ENCODE measurements around the gene GJB5. TPM values are rescaled to one million over a fixed set of nuclear protein-coding genes. Genes with fewer than 3 reads are reported as not detected.

Gene GJB5
- total RNA-seq: not detected

DNA sequence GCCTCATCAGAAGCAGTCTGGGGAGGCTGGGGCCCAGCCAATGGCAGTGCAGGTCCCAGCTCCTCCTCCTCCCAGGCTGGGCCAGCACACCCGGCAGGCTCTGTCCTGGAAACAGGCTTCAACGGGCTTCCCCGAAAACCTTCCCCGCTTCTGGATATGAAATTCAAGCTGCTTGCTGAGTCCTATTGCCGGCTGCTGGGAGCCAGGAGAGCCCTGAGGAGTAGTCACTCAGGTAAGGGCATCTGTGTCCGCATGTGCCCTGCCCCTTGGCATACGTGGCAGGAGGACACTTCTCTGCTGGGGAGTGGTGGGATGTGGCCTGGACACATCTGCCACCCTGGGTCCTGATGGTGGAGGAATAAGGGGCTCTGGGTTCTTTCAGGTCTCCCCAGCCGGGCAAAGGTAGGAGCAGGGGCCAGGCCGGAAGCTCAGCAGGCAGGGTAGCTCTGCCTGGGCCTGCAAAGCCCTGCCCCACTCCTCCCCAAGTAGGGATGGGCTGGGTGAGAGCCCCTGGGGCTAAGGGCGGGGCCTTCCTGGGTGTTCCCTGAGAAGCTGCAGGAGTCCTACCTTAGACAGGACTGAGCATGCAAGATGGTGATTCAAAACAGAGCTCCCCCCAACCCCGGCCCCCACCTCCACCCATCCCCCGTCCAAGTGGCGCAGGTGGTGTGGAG is at the start of gene GJB5:
GJB5 (plus strand) TSS at position 84 of the 674 bp plus-strand sequence. CDS start 2,284 bp downstream, outside the sequence.
- POLR2A ChIA-PET: no interaction called here
- Mint-ChIP-seq H3K27ac (no peak within 1 kb of the TSS), H3K36me3 (no peaks in the 10 kb centered on the region), H3K4me3 (no peak within 1 kb of the TSS), H3K27me3 (no peaks in the 10 kb centered on the region), H3K9me3 (no peaks in the 10 kb centered on the region), H3K4me1 (no peaks in the 10 kb centered on the region)
- no peak for DNase-seq
- no peak for ATAC-seq (ENCODE audit: low read depth)

DNA sequence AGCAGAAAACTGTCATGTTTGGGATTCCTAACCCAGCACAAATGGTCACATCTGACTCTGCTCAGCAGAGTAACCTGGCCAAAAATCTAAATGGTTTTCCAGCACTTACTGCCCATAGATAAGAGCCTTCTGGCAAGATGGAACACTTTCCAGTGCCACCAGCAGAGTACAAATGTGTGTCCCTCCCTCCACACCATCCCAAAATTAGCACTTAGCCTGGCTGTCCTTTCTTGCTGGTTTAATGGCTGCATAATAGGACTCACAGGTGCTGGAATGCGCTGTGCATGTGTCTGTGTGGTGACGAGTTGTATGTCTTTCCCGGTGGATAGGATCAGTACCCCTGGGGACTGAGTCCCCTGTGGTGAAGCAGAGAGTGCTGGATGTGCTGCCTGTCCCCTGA is 49.8 kb upstream of the GJB5 start:
- no peak for DNase-seq
- no peak overlapping the region for H3K27ac Mint-ChIP-seq
- no peaks in the 10 kb centered on the region for H3K4me1 Mint-ChIP-seq
- no peaks in the 10 kb centered on the region for H3K9me3 Mint-ChIP-seq
- POLR2A ChIA-PET: no interaction called here
- no peak overlapping the region for H3K4me3 Mint-ChIP-seq
- no peak for ATAC-seq (ENCODE audit: low read depth)
- no peaks in the 10 kb centered on the region for H3K36me3 Mint-ChIP-seq
- H3K27me3 Mint-ChIP-seq: peaks cover 5% of the 10 kb centered on the region

- no peaks in the 10 kb centered on the region for H3K4me1 Mint-ChIP-seq
- H3K27me3 Mint-ChIP-seq: peaks cover 2% of the 10 kb centered on the region
- no peak overlapping the region for H3K4me3 Mint-ChIP-seq
- DNase-seq (no peak), ATAC-seq (ENCODE audit: low read depth) (no peak)
- H3K36me3 Mint-ChIP-seq: no peaks in the 10 kb centered on the region
- POLR2A ChIA-PET: no interaction called here
- H3K9me3 Mint-ChIP-seq: no peaks in the 10 kb centered on the region
- H3K27ac Mint-ChIP-seq: no peak overlapping the region
Measured at GRCh38 chr1:34708106-34708505, 46.7 kb upstream of the GJB5 start.

- Mint-ChIP-seq H3K4me1 (no peaks in the 10 kb centered on the region), H3K9me3 (no peaks in the 10 kb centered on the region), H3K4me3 (no peak overlapping the region), H3K27me3 (peaks cover 2% of the 10 kb centered on the region), H3K27ac (no peak overlapping the region), H3K36me3 (no peaks in the 10 kb centered on the region)
- POLR2A ChIA-PET: no interaction called here
- DNase-seq (no peak), ATAC-seq (ENCODE audit: low read depth) (no peak)
Measured at GRCh38 chr1:34709547-34709946, 45.3 kb upstream of the GJB5 start.

DNA sequence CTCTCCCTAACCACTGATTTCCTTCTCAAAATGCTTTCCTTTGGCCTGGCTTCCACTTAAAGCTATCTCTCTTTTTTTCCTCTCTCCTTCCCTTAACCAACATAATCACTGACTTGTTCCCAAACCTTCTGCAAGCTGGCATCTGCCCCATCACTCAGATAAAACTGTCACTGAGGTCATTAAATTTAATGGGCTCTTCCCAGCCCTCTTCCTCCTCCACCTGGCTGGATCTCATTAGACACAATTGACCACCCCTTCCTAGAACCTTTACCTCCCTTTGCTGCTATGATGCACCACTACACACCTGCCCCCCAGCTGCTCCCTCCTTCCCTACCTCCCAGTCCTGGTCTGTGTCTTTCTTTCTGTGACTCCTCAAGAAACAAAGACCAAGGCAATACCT is 44.0 kb upstream of the GJB5 start:
- ATAC-seq (ENCODE audit: low read depth) (no peak), DNase-seq (no peak)
- H3K4me1 Mint-ChIP-seq: no peaks in the 10 kb centered on the region
- H3K27me3 Mint-ChIP-seq: peaks cover 2% of the 10 kb centered on the region
- no peak overlapping the region for H3K4me3 Mint-ChIP-seq
- POLR2A ChIA-PET: no interaction called here
- no peaks in the 10 kb centered on the region for H3K9me3 Mint-ChIP-seq
- H3K36me3 Mint-ChIP-seq: no peaks in the 10 kb centered on the region
- H3K27ac Mint-ChIP-seq: no peak overlapping the region

DNA sequence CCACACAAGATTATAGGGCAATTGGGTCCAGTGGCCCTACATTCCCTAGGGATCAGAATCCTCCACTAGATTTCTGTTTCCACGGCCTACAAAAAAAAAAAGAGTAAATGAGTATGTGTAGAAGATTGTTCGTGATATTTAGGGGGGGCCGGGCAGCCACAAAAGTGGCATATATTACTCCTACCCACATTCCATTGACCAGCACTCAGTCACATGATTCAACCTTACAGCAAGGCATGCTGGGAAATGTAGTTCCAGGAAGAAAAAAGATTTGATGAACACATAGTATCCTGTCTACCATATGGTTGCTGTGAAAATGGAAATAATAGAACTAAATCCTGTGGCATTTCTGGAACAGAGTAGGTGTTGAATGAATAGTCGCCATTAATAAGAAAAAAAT is 43.4 kb upstream of the GJB5 start:
- POLR2A ChIA-PET: no interaction called here
- H3K4me1 Mint-ChIP-seq: no peaks in the 10 kb centered on the region
- no peaks in the 10 kb centered on the region for H3K9me3 Mint-ChIP-seq
- no peak overlapping the region for H3K27ac Mint-ChIP-seq
- H3K36me3 Mint-ChIP-seq: no peaks in the 10 kb centered on the region
- H3K27me3 Mint-ChIP-seq: peaks cover 3% of the 10 kb centered on the region
- H3K4me3 Mint-ChIP-seq: no peak overlapping the region
- DNase-seq: no peak
- no peak for ATAC-seq (ENCODE audit: low read depth)

DNA sequence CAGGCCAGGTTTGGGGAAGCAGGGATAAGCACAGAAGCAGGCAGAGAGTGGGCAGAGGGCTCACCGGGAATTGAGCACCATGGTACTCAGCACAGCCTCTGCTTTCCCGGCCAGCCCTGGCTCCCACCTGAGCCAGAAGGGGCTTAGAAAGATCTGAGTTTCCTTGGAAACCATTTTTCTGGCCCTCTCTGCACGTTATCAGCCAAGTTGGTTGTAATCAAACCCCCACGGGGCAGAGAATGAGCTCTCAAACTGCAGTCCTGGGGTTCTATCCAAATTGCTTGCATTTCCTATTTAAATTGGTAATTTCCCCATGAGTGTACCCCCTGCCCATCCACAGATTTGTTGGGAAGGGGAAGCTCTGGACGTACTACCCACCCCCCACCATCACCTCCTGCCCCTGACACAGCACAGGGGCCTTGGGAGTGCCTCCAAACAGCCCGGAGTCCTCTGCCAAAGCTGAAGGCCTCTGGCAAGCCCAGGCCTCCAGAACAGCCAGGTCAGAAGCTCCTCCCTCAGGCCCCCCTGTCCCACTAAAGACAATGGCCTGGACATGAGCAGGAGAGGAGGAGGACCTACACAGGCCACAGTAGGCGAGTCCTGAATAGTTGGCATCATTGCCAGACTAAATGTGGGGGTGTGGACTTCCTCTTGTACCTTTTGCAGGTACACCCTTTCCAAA is 42.7 kb upstream of the GJB5 start:
- POLR2A ChIA-PET: no interaction called here
- Mint-ChIP-seq H3K36me3 (no peaks in the 10 kb centered on the region), H3K27ac (no peak overlapping the region), H3K4me3 (no peak overlapping the region), H3K27me3 (peaks cover 3% of the 10 kb centered on the region), H3K9me3 (no peaks in the 10 kb centered on the region), H3K4me1 (no peaks in the 10 kb centered on the region)
- DNase-seq (no peak), ATAC-seq (ENCODE audit: low read depth) (no peak)

- DNase-seq (no peak), ATAC-seq (ENCODE audit: low read depth) (no peak)
- Mint-ChIP-seq H3K9me3 (no peaks in the 10 kb centered on the region), H3K27me3 (peaks cover 3% of the 10 kb centered on the region), H3K27ac (no peak overlapping the region), H3K4me3 (no peak overlapping the region), H3K4me1 (no peaks in the 10 kb centered on the region), H3K36me3 (no peaks in the 10 kb centered on the region)
- POLR2A ChIA-PET: no interaction called here
Measured at GRCh38 chr1:34713443-34713842, 41.4 kb upstream of the GJB5 start.

- H3K9me3 Mint-ChIP-seq: no peaks in the 10 kb centered on the region
- no peak for DNase-seq
- no peak for ATAC-seq (ENCODE audit: low read depth)
- peaks cover 6% of the 10 kb centered on the region for H3K27me3 Mint-ChIP-seq
- no peaks in the 10 kb centered on the region for H3K4me1 Mint-ChIP-seq
- no peak overlapping the region for H3K4me3 Mint-ChIP-seq
- no peaks in the 10 kb centered on the region for H3K36me3 Mint-ChIP-seq
- POLR2A ChIA-PET: interaction anchor here (0.6 kb wide), 1 partner anchor 304 kb away, joined by 3 read pairs; no protein-coding TSS in a partner anchor
- H3K27ac Mint-ChIP-seq: no peak overlapping the region
Measured at GRCh38 chr1:34714386-34714785, 40.5 kb upstream of the GJB5 start.

DNA sequence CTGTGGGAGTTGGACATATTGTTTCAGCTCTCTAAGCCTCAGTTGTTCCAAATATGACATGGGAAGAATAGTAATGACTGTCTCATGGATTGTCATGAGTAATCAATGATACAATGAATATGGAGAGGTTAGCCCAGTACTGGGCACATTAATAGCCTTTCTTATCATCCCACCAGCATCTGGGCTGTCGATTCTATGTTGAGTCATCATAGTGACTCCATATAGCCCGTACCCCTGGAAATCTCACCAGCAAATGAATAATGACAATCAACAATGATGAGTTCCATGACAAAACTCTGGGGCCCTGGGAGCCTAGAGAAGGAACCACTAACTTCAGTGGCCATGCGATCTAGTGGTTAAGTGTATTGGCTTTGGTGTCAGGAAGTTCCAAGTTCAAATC is 39.7 kb upstream of the GJB5 start:
- no peaks in the 10 kb centered on the region for H3K4me1 Mint-ChIP-seq
- no peak overlapping the region for H3K27ac Mint-ChIP-seq
- ATAC-seq (ENCODE audit: low read depth) (no peak), DNase-seq (no peak)
- H3K36me3 Mint-ChIP-seq: no peaks in the 10 kb centered on the region
- POLR2A ChIA-PET: no interaction called here
- peaks cover 11% of the 10 kb centered on the region for H3K27me3 Mint-ChIP-seq
- no peak overlapping the region for H3K4me3 Mint-ChIP-seq
- H3K9me3 Mint-ChIP-seq: no peaks in the 10 kb centered on the region

DNA sequence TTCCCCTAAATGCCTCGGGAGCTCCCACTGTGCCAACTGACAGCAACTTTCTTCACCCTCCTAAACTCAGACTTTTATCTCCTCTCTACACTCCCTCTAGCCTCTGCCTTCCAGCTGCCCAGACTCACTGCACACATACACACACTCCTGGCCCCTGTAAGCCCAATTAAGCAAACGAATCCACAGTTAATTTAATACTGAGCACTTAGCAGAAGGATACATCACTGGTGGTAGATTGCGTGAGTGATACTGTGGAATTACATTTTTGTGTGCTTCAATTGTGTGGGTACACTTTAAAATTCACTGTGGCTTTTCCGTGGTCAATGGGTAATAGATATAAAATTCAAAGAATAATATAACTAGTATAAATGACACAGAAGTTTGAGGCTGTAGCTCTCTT is 33.6 kb upstream of the GJB5 start:
- Mint-ChIP-seq H3K27ac (no peak overlapping the region), H3K4me1 (no peaks in the 10 kb centered on the region), H3K27me3 (peaks cover 24% of the 10 kb centered on the region), H3K9me3 (no peaks in the 10 kb centered on the region), H3K4me3 (no peak overlapping the region), H3K36me3 (no peaks in the 10 kb centered on the region)
- DNase-seq (no peak), ATAC-seq (ENCODE audit: low read depth) (no peak)
- POLR2A ChIA-PET: no interaction called here

DNA sequence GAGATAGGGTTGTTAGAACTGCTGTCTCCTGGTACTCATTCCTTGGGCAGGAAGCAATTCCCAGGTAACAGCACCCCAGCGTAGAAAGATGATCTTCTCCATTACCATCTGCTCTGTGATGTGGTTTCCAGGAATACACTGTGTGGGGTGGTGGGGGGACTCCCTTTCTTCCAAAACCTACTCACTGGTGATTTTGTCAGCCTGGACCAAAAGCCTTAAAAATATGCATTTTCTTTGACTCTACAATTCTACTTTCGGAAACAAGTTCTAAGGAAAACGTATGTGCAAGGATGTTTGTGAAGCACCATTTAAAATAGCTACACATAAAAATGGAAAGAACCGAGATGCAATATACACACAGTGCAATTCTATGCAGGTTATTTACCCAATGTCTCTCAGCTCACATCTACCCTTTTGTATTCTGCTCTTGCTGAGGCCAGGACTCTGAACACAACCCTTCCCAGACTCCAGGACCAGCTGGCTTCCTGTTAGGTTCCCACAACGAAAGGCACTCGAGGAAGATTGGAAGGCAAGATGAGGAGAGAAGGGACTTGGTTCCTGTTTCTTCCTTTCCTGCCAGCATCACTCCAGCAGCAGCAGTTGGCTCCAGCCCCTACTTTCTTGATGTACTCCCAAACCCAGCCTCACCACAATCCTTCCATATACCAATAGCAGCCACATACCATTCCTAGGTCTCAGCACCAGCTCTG is 33.0 kb upstream of the GJB5 start:
- Mint-ChIP-seq H3K4me3 (no peak overlapping the region), H3K36me3 (no peaks in the 10 kb centered on the region), H3K4me1 (no peaks in the 10 kb centered on the region), H3K27ac (no peak overlapping the region), H3K27me3 (peaks cover 24% of the 10 kb centered on the region), H3K9me3 (no peaks in the 10 kb centered on the region)
- POLR2A ChIA-PET: no interaction called here
- DNase-seq: no peak
- no peak for ATAC-seq (ENCODE audit: low read depth)

GRCh38 chr1:34726861-34727260 is 28.0 kb upstream of the GJB5 start:
- Mint-ChIP-seq H3K4me1 (no peaks in the 10 kb centered on the region), H3K9me3 (no peaks in the 10 kb centered on the region), H3K27me3 (peaks cover 22% of the 10 kb centered on the region), H3K36me3 (no peaks in the 10 kb centered on the region), H3K27ac (no peak overlapping the region), H3K4me3 (no peak overlapping the region)
- no peak for DNase-seq
- POLR2A ChIA-PET: no interaction called here
- ATAC-seq (ENCODE audit: low read depth): no peak

GRCh38 chr1:34730485-34730884 is 24.4 kb upstream of the GJB5 start:
- no peak overlapping the region for H3K4me3 Mint-ChIP-seq
- no peaks in the 10 kb centered on the region for H3K36me3 Mint-ChIP-seq
- H3K27ac Mint-ChIP-seq: no peak overlapping the region
- H3K4me1 Mint-ChIP-seq: no peaks in the 10 kb centered on the region
- no peaks in the 10 kb centered on the region for H3K9me3 Mint-ChIP-seq
- DNase-seq (no peak), ATAC-seq (ENCODE audit: low read depth) (no peak)
- peaks cover 15% of the 10 kb centered on the region for H3K27me3 Mint-ChIP-seq
- POLR2A ChIA-PET: no interaction called here

All from activated naive CD8-positive, alpha-beta T cell treated with anti-CD3 and anti-CD28 coated beads, Interleukin-2, amount 10 ng/mL, durations not matched to agents 7 days and 5 days (primary cell).